Endometrial microvascular endothelial cells (primary cell): ENCODE data around the gene ZBTB34. TPM values are rescaled to one million over a fixed set of nuclear protein-coding genes. Genes with fewer than 3 reads are reported as not detected.
"Not testable (repeated sequence)": the region's sequence is repeated elsewhere in the genome, so short reads cannot be mapped to it uniquely, and the experiment has no call there.

Source experiments
- in situ Hi-C: cut with HindIII; loops from 2 replicates; pipeline ENCODE4 v1.10.0; 2017; ENCODE audit warnings: low sequenced_read_pairs, low pct_unique_long_range_greater_than_20kb; ENCODE audit errors: inconsistent ontology term
- total RNA-seq: library from RNA; depleted of rRNA; stranded (reverse); fragments of >200 nt; gene quantifications from one replicate; pipeline ENCODE4 v1.2.3, GENCODE V29; 2015; ENCODE audit errors: inconsistent ontology term

The ZBTB34 gene
- total RNA-seq = 3.6 TPM

DNA sequence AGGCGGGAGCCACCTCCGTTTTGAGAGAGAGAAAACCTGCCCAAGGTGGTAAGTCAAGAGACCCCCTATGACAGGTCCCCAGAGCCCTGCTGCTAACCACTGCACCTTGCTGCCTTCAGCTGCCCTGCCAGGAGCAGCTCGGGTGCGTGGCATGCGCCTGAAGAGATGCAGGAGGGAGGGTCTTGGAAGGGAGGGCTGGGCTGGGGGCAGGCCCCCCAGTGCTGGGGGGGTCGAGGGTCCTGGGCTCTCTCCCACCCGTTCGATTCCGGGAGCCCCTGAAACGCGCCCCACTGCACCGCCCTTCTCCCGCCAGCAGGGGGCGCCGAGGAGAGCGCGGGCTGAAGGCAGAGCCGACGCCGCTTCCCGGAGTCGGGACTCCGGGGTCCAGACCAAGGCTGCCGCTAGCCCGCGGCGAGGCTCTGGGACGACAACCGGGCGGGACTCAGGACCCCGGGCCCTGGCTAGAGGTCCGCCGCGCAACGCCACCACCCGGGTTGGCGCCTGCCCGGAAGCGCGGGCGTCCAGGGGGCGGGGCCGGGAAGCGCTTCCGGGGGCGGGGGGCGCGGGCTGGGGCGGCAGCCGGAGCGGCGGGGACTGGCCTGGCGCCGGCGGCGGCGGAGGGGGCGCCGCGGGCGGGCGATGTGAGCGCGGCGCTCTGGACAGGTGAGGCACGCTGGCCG is at the start of gene ZBTB34:
ZBTB34 (plus strand) TSS at position 563 of the 680 bp plus-strand sequence. CDS start 18,761 bp downstream, outside the sequence.
- in situ Hi-C loops = no loop called here

GRCh38 chr9:126813072-126813471 is 47.4 kb upstream of the ZBTB34 start:
- in situ Hi-C loops = no loop called here

GRCh38 chr9:126814091-126814490 is 46.3 kb upstream of the ZBTB34 start:
- in situ Hi-C loops = no loop called here

DNA sequence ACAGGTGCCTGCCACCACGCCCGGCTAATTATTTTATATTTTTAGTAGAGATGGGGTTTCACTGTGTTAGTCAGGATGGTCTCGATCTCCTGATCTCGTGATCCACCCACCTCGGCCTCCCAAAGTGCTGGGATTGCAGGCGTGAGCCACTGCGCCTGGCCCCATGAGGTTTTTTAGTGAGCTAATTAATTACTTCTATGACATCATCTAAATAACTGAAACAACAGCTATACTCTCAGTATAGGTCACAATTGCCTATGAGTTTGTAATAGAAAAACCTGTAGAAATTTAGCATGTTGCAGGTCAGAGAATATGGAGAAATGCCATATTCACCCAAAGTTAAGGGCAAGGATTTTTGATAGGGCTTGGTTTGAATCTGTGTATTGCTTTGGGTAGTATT is 42.8 kb upstream of the ZBTB34 start:
- in situ Hi-C loops = not testable (repeated sequence)

DNA sequence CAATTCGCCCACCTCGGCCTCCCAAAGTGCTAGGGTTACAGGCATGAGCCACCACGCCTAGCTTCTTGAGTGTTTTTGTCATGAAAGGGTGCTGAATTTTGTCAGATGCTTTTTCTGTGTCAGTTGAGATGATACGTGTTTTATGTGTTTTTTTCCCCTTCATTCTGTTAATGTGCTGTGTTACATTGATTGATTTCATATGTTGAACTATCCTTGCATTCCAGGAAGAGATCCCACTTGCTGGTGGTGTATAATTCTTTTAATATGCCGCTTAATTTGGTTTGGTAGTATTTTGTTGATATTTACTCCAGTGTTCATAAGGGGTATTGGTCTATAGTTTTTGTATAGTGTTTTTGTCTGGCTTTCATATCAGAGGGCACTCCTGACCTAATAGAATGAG is 42.0 kb upstream of the ZBTB34 start:
- in situ Hi-C loops = no loop called here

GRCh38 chr9:126819482-126819881 is 41.0 kb upstream of the ZBTB34 start:
- in situ Hi-C loops = no loop called here

- in situ Hi-C loops = no loop called here
These were observed 38.2 kb upstream of the ZBTB34 start for GRCh38 chr9:126822278-126822677.

- in situ Hi-C loops = no loop called here
These were observed 37.6 kb upstream of the ZBTB34 start for GRCh38 chr9:126822873-126823272.

DNA sequence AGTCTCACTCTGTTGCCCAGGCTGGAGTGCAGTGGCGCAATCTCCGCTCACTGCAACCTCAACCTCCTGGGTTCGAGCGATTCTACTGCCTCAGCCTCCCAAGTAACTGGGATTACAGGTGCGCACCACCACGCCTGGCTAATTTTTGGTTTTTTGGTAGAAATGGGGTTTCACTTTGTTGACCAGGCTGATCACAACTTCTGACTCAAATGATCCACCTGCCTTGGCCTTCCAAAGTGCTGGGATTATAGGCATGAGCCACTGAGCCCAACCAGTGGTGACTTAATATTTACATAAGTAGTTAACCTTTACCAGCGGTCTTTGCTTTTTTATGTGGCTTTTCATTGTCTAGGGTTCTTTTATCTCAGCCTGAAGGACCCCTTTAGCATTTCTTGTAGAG is 36.4 kb upstream of the ZBTB34 start:
- in situ Hi-C loops = not testable (repeated sequence)

DNA sequence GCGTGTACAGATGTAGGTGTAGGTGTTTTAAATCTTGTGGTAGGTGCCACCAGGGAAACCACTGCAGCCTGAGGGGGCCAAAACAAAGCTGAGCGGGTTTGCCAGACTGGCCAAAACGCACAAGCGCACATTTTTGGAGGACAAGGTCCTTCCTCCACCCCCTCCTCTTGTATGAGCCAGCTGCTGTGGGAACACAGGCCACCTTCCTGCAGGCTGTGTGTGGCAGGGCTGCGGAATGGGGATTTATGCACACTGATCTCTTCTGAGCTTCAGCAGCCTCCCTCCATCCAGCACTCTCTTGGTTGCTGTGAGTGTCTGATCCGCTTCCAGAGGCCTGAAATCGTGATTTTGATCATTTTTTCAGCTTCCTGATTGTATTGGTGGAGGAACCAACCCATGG is 33.2 kb upstream of the ZBTB34 start:
- in situ Hi-C loops = no loop called here

GRCh38 chr9:126829035-126829434 is 31.4 kb upstream of the ZBTB34 start:
- in situ Hi-C loops = no loop called here

- in situ Hi-C loops = no loop called here
These were observed 29.6 kb upstream of the ZBTB34 start for GRCh38 chr9:126830827-126831226.

DNA sequence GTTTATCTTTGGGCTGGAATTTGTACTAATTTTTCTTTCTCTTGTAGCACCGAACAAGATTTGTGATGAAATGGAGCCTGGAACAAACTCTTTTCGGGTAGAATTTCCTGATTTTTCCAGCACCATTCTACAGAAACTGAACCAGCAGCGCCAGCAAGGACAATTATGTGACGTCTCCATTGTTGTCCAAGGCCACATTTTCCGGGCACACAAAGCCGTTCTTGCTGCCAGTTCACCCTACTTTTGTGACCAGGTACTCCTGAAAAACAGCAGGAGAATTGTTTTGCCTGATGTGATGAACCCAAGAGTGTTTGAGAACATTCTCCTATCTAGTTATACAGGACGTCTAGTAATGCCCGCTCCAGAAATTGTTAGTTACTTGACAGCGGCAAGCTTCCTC is 28.0 kb upstream of the ZBTB34 start:
- in situ Hi-C loops = no loop called here

GRCh38 chr9:126833020-126833419 is 27.4 kb upstream of the ZBTB34 start:
- in situ Hi-C loops = no loop called here

GRCh38 chr9:126833710-126834345 is 26.6 kb upstream of the ZBTB34 start:
- in situ Hi-C loops = no loop called here

DNA sequence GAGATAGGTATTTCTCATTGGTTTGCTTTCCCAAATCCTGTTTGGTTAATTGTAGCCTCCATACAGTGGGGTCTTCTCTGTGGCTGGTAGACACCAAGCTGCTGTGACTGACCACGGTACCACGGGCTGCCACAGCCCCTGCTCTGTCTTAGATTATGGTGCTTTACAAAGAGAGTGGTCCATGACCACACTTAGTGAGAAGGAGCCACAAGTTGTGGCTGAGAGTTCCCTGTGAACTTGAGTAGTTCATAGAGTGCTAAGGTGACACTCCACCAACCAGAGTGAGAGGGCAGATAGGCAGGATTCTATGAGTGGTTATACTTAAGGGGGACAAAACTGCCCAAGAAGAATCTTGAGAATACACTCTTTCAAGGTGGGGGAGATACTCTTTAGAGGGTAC is 25.8 kb upstream of the ZBTB34 start:
- in situ Hi-C loops = no loop called here

- in situ Hi-C loops = no loop called here
These were observed 24.2 kb upstream of the ZBTB34 start for GRCh38 chr9:126836216-126836615.

DNA sequence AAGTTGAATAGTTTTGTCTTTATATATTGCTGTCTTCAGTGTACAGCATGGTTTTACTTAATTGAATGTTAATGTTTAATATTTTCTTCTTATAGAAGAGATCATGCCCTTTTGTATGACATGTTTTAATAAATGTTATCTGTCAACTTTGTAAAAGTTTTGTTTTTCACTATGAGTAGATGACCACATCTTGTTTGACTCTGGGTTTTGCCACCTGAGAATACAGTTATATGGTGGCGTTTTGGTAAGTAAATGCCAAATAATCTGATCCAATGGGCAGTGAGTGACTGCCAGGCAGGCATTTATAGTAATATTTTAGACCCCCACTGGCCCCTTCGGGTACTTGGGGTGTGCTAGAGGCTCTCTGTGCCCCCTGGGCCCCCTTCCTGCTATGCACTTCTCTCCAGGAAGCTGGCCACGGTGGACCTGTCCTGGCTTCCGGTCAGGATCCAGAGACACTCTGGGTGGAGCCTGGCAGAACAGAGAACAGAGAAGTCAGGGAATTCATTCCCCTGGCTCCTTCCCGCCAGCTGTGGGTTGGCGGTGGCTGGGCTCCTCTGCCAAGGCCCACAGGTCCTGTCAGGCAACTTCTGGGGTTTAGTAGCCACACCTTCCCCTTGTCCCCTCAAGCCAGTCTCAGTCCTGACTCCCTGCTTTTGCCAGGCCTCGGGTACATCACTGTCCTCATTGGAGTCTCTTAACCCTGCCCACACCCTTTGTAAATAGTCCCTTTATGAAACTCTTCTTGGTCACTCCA is 22.2 kb upstream of the ZBTB34 start:
- in situ Hi-C loops = no loop called here

DNA sequence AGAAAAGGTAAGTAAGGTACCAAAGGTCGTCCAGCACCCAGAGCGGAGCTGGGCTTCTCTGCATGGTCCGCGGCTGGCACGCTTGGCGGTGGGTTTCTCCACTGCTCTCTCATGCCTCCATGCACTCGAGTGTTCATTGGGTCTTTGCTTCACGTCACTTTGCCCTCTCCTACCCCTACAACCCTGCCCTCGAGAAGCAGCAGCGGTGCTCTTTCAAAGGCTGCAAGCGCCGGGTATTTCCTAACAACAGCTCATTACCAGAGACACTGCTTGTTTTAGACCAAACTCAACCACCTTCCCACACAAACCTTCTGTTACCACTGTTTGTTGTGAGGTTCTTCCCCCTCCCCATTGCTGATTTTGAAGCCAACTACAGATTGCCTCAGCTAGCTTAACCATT is 21.5 kb upstream of the ZBTB34 start:
- in situ Hi-C loops = no loop called here

DNA sequence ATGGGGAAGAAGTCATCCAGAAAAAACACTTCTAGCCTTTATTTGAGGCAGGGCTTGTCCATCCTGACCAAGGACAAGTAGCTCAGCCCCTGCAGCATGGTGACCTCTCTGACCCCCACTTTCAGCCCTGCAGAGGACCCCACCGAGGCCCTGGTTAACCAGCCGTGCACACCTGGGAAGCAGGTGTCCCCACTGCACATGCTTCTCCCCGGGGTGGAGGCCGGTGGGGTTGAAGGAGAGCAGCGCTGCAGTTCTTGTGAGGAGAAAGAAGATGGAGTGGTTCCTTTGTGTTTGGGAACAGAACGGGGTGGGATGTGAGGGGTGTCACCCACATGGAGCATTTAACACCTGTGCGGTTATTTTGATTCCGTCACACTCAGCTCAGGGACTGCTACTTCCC is 21.1 kb upstream of the ZBTB34 start:
- in situ Hi-C loops = no loop called here
